Ovary (tissue), 3 donors: ENCODE measurements around the gene TMEM271.

Experiments used
- CTCF ChIP-seq, 3 donors: fragments of 450-650 bp in 2 of 3; fragments of 200-600 bp in 1 of 3; IDR thresholded peaks; one replicate each; pipeline versions ENCODE4 v1.5.1 to v1.8.0; 2016 to 2022; ENCODE audit warnings: antibody characterized with exemption in 3 of 3, mild to moderate bottlenecking in 1 of 3
- EP300 ChIP-seq: sonication (generic); formaldehyde crosslinking; IDR thresholded peaks from one replicate; pipeline ENCODE4 v1.6.1; 2017; ENCODE audit warnings: antibody characterized with exemption
- POLR2A ChIP-seq: fragments of 450-650 bp; IDR thresholded peaks from one replicate; pipeline ENCODE4 v1.6.1; 2017; ENCODE audit warnings: antibody characterized with exemption, mild to moderate bottlenecking, moderate library complexity
- donor health status: DM: no; HTN: no; CAD: no.

GRCh38 chr4:575281-576141 lies 584 bp downstream of the TMEM271 start:
- no peak for TF ChIP-seq POLR2A
- no peak for TF ChIP-seq CTCF (IDR thresholded peaks at IDR 0.05)
- no peak for TF ChIP-seq EP300
